Type B pancreatic cell (in vitro differentiated cells): ENCODE results near the gene HNRNPU. TPM values are rescaled to one million over a fixed set of nuclear protein-coding genes. Genes with fewer than 3 reads are reported as not detected.

Experiments
- DNase-seq: peaks from one replicate; pipeline ENCODE4 v3.0.0; 2021; ENCODE audit warnings: mixed read lengths; ENCODE audit not compliant: unreplicated experiment; ENCODE audit errors: extremely low spot score
- H3K27ac Mint-ChIP-seq: 2 replicates; pipeline ENCODE4 v1.8.0; 2021; ENCODE audit warnings: mild to moderate bottlenecking, mixed read lengths
- H3K27me3 Mint-ChIP-seq: 2 replicates; pipeline ENCODE4 v1.8.0; 2021; ENCODE audit warnings: mixed read lengths
- H3K36me3 Mint-ChIP-seq: 2 replicates; pipeline ENCODE4 v1.8.0; 2021; ENCODE audit warnings: mixed read lengths
- H3K4me1 Mint-ChIP-seq: one replicate; pipeline ENCODE4 v1.8.0; 2021; ENCODE audit warnings: mixed read lengths; ENCODE audit not compliant: unreplicated experiment
- H3K4me3 Mint-ChIP-seq: 2 replicates; pipeline ENCODE4 v1.8.0; 2021; ENCODE audit warnings: mild to moderate bottlenecking, mixed read lengths
- H3K9me3 Mint-ChIP-seq: 2 replicates; pipeline ENCODE4 v1.8.0; 2021; ENCODE audit warnings: mixed read lengths
- total RNA-seq: library from RNA; stranded (reverse); gene quantifications from 2 replicates; pipeline ENCODE4 v1.2.1, GENCODE V29; 2021; ENCODE audit warnings: low replicate concordance
- TF ChIP-seq, protein P1 (sequence below): fragments of 200-600 bp; sonication (generic); conservative IDR thresholded peaks from 2 replicates; pipeline ENCODE4 v1.5.0; 2021; ENCODE audit warnings: antibody characterized with exemption, mild to moderate bottlenecking

The HNRNPU gene
- total RNA-seq, 1 donor from 2014 or later = 485 TPM

DNA sequence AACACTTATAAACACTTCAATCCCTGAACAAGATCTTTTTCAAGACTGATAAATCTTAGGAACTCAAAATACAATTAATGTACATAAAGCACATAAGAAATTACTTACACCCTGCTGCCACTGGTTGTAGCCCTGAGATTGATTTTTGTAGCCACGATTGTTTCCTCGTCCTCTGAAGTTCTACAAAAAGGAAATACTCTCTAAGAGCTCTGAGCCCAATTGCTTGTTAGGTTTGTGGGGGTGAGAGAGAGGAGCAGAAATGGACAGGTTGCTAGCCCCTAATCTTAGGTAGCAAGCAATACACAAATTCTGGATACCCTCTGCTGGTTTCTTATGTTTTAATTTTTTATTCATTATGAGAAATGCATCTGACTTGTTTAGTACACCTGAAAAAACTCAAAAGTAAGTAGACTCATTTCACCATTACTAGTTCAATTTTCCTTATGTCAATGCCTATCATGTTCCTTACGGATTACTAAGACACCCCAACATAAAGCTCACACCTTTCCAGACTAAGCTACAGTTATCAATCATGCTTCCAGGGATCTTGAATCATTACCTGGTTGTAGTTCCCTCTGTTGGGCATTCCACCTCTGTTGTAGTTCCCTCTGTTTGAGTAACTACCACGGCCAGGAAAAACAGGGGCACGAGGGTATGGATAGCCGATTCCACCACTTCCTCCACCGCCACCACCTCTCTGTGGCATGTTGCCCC is 9.3 kb downstream of the HNRNPU start:
- Mint-ChIP-seq H3K4me1 (peaks cover 8% of the 10 kb centered on the region), H3K4me3 (no peak overlapping the region), H3K36me3 (peaks cover 58% of the 10 kb centered on the region), H3K9me3 (no peaks in the 10 kb centered on the region), H3K27ac (no peak overlapping the region), H3K27me3 (no peaks in the 10 kb centered on the region)
- DNase-seq = no peak
- TF ChIP-seq, protein P1, sequence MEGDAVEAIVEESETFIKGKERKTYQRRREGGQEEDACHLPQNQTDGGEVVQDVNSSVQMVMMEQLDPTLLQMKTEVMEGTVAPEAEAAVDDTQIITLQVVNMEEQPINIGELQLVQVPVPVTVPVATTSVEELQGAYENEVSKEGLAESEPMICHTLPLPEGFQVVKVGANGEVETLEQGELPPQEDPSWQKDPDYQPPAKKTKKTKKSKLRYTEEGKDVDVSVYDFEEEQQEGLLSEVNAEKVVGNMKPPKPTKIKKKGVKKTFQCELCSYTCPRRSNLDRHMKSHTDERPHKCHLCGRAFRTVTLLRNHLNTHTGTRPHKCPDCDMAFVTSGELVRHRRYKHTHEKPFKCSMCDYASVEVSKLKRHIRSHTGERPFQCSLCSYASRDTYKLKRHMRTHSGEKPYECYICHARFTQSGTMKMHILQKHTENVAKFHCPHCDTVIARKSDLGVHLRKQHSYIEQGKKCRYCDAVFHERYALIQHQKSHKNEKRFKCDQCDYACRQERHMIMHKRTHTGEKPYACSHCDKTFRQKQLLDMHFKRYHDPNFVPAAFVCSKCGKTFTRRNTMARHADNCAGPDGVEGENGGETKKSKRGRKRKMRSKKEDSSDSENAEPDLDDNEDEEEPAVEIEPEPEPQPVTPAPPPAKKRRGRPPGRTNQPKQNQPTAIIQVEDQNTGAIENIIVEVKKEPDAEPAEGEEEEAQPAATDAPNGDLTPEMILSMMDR = no peak

DNA sequence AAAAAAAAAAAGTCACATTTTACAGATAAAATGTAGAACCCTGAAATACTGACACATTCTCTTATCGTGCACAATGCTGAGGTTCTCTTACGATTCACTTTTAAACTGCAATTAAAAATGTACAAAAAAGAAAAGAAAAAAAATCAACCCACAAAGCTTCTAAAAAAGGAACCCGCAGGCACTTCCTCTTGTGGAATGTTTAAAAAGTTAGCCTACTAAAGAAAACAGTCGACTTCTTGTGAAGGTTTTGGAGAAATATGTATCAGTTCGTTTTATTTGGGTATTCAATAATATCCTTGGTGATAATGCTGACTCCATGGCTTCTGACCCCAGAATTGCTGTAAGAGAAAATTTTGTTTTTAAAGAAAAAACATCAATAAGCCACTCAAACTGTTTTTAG is 10.2 kb downstream of the HNRNPU start:
- no peaks in the 10 kb centered on the region for H3K27me3 Mint-ChIP-seq
- TF ChIP-seq, protein P1 = no peak
- H3K27ac Mint-ChIP-seq = no peak overlapping the region
- peaks cover 8% of the 10 kb centered on the region for H3K4me1 Mint-ChIP-seq
- peaks cover 62% of the 10 kb centered on the region for H3K36me3 Mint-ChIP-seq
- no peak overlapping the region for H3K4me3 Mint-ChIP-seq
- DNase-seq = no peak
- H3K9me3 Mint-ChIP-seq = no peaks in the 10 kb centered on the region

DNA sequence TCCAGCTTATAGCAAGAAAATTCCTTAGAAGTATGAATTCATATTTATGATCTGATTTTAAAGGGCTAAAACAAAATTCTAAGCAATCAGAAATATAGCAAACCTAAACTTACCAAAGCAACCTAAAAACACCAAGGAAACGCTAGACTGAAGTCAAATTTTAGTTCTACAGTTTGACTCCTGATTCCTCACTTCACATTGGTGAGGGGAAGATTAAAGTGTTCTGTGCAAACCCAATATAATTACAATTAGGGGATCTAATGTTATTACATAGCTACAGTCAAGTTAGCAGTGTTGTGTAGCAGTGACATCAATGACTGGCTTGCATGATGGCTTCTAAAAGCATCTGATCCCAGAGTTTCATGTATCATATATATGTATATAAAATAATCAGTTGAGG is 11.6 kb downstream of the HNRNPU start:
- Mint-ChIP-seq H3K27me3 (no peaks in the 10 kb centered on the region), H3K9me3 (no peaks in the 10 kb centered on the region), H3K36me3 (peaks cover 58% of the 10 kb centered on the region), H3K4me1 (no peaks in the 10 kb centered on the region), H3K4me3 (no peak overlapping the region), H3K27ac (peak overlapping the region; percentile 1)
- TF ChIP-seq, protein P1 = no peak
- DNase-seq = no peak

DNA sequence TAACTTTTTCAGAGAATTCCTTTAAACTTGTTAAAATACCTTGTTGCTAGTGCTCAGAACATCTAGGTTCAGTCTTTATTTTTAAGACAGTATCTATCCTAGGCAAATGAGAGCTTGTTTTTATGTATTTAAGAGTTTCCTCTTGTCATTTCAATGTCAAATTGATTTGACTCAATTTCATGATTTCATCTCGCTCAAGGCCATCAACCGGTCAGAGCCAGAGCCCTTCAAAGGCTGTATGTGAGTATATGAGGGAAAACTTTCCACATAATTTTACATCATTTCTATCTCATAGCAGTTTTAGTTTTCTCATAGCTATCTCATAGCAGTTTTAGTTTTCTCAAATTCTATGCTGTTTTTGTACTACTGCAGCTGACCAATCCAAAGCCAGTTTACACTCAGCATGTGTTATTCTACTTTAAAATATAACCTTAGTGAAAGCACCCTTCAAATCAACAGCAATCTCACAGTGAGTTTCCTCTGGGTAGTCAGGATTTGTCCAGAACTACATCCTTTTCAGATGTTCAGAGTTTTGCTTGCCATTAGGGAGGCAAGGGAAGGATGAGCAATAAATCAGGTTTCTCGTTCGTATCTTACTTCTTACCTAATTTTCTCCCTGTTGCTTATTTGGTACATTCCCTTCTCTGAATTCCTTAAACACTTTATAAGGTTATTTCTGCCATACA is 12.7 kb downstream of the HNRNPU start:
- no peak for DNase-seq
- Mint-ChIP-seq H3K4me1 (no peaks in the 10 kb centered on the region), H3K27ac (no peak overlapping the region), H3K36me3 (peaks cover 53% of the 10 kb centered on the region), H3K4me3 (no peak overlapping the region), H3K9me3 (no peaks in the 10 kb centered on the region), H3K27me3 (no peaks in the 10 kb centered on the region)
- TF ChIP-seq, protein P1 = no peak

DNA sequence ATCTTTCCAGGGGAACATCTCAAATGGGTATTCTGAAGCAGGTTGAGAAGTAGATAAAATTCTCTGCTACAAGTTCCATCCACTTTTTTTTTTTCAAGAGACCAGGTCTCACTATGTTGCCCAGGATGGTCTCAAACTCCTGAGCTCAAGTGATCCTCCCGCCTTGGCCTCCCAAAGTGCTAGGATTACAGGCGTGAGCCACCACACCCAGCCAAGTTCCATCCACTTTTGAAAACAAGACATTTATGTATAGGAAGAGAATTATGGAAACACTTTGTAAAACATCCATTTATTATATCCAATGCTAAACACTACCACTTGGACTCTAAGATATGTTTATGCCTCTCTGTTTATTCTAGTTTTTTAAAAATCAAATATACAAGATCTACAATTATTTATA is 13.4 kb downstream of the HNRNPU start:
- Mint-ChIP-seq H3K4me3 (no peak overlapping the region), H3K27me3 (no peaks in the 10 kb centered on the region), H3K4me1 (no peaks in the 10 kb centered on the region), H3K27ac (peak overlapping the region; percentile 46), H3K9me3 (no peaks in the 10 kb centered on the region), H3K36me3 (peaks cover 53% of the 10 kb centered on the region)
- DNase-seq = no peak
- TF ChIP-seq, protein P1 = no peak
